Caco-2 (cell line): ENCODE measurements around the gene DAB2IP. TPM values are rescaled to one million over a fixed set of nuclear protein-coding genes. Genes with fewer than 3 reads are reported as not detected.

Source experiments
- BruUV-seq: library from RNA; stranded (reverse); fragments of 400-500 nt; replicated peaks from 2 replicates; lab custom pipeline; 2021; lab: Mats Ljungman, UMichigan
- CTCF ChIA-PET: fragments of 300-600 bp; sonication (Branson Sonifier 250); formaldehyde crosslinking; loops from one replicate; lab custom pipeline; 2022; ENCODE audit warnings: antibody characterized with exemption; lab: Charles Lee
- POLR2A ChIA-PET: fragments of 300-600 bp; sonication (Branson Sonifier 250); formaldehyde crosslinking; loops from one replicate; lab custom pipeline; 2022; ENCODE audit warnings: antibody characterized with exemption; lab: Charles Lee
- DNase-seq, 2 experiments: peaks; one replicate each; pipeline versions ENCODE4 v3.0.0 to v3.0.0-alpha.2; 2020 to 2022
- H3K27me3 ChIP-seq: replicated peaks from 2 replicates; pipeline ENCODE4 v1.6.0; 2011; ENCODE audit warnings: low read length; ENCODE audit not compliant: control insufficient read depth, insufficient read depth
- H3K36me3 ChIP-seq: 2 replicates; pipeline ENCODE4 v1.5.1; 2011; ENCODE audit warnings: low read length; ENCODE audit not compliant: control insufficient read depth, insufficient read depth
- H3K4me1 ChIP-seq: fragments of 250-450 bp; sonication (Bioruptor Pico); 2 replicates; pipeline ENCODE4 v1.5.1; 2020; ENCODE audit warnings: mild to moderate bottlenecking
- H3K4me3 ChIP-seq: 2 replicates; pipeline ENCODE4 v1.5.1; 2011; ENCODE audit warnings: low read depth, mild to moderate bottlenecking, control low read depth, low read length
- H3K9me3 ChIP-seq: fragments of 250-450 bp; sonication (Bioruptor Pico); 2 replicates; pipeline ENCODE4 v1.5.1; 2020; ENCODE audit warnings: mild to moderate bottlenecking, moderate library complexity
- H3K27ac Mint-ChIP-seq: one replicate; pipeline ENCODE4 v1.8.0; 2022; ENCODE audit warnings: mixed read lengths; ENCODE audit not compliant: unreplicated experiment
- H3K27me3 Mint-ChIP-seq: one replicate; pipeline ENCODE4 v1.8.0; 2022; ENCODE audit warnings: mixed read lengths; ENCODE audit not compliant: insufficient read depth, unreplicated experiment
- H3K36me3 Mint-ChIP-seq: one replicate; pipeline ENCODE4 v1.8.0; 2022; ENCODE audit warnings: mild to moderate bottlenecking, mixed read lengths; ENCODE audit not compliant: insufficient read depth, unreplicated experiment
- H3K4me1 Mint-ChIP-seq: one replicate; pipeline ENCODE4 v1.8.0; 2022; ENCODE audit warnings: low read depth, mixed read lengths; ENCODE audit not compliant: unreplicated experiment
- H3K4me3 Mint-ChIP-seq: one replicate; pipeline ENCODE4 v1.8.0; 2022; ENCODE audit warnings: mild to moderate bottlenecking, moderate library complexity, mixed read lengths; ENCODE audit not compliant: unreplicated experiment
- H3K9me3 Mint-ChIP-seq: one replicate; pipeline ENCODE4 v1.8.0; 2022; ENCODE audit warnings: mixed read lengths; ENCODE audit not compliant: unreplicated experiment
- CTCF ChIP-seq, 2 experiments: fragments of 200-600 bp in 1 of 2; IDR thresholded peaks; 1 replicate in 1 of 2; 2 replicates in 1 of 2; pipeline versions ENCODE4 v1.5.1 to v1.8.0; 2011 to 2022; ENCODE audit warnings: antibody characterized with exemption in 1 of 2, control low read depth in 1 of 2, inconsistent platforms in 1 of 2, low read depth in 1 of 2, low read length in 1 of 2, mild to moderate bottlenecking in 1 of 2, moderate library complexity in 1 of 2; ENCODE audit not compliant: insufficient read depth in 1 of 2, severe bottlenecking in 1 of 2, unreplicated experiment in 1 of 2
- intact Hi-C: fragments of 100-400 bp; cut with micrococcal nuclease; formaldehyde crosslinking; loops from one replicate; pipeline ENCODE4 v1.10.0; 2022; ENCODE audit not compliant: unreplicated experiment
- total RNA-seq: library from RNA; stranded (reverse); gene quantifications from 2 replicates; pipeline ENCODE4 v1.2.3, GENCODE V29; 2022

The DAB2IP gene
- total RNA-seq, 1 experiment from 2014 or later: 26.0 TPM

DNA sequence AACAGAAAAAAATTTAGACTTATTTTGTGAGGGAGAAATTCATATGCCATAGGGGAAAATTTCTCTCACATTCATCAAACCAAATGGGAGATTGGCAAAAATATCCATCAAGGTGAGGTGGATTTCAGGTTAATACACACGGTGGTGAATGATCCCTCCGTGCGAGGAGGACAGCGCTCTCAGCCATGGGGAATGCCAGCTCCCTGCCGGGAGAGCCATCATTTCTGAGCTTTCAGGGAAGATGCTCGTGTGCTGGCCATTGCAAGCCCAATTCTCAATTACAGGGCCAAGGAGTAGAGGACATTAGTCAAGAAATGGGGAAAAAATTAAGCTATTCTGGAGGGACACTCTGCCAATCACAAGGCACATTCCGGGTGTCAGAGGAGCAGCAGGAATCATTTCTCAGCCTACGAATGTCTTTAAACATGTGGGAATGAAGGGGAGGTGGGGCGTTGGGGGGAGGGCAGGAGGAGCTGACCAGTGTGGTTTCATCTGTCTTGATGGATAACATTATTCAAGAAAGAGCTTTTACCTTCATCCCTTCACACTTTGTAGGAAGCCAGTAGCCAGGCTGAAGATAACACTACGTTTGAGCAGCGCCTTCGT is 165.5 kb downstream of the DAB2IP start:
- H3K9me3 Mint-ChIP-seq: no peaks in the 10 kb centered on the region
- no peaks in the 10 kb centered on the region for H3K36me3 Mint-ChIP-seq
- H3K36me3 ChIP-seq: no peaks in the 10 kb centered on the region
- CTCF ChIA-PET: interaction anchor here (0.6 kb wide), 1 partner anchor 473 kb away, joined by 6 read pairs; no protein-coding TSS in a partner anchor
- no peaks in the 10 kb centered on the region for H3K27me3 Mint-ChIP-seq
- no peaks in the 10 kb centered on the region for H3K9me3 ChIP-seq
- no peaks in the 10 kb centered on the region for H3K27me3 ChIP-seq
- H3K4me1 ChIP-seq: peaks cover 4% of the 10 kb centered on the region; the same call in 1 of the 2 replicates
- no peak overlapping the region for H3K4me3 Mint-ChIP-seq
- no peak for TF ChIP-seq CTCF (IDR thresholded peaks at IDR 0.05; ENCODE audit: insufficient read depth in 1 of 2, low read depth in 1 of 2, low read length in 1 of 2, severe bottlenecking in 1 of 2, unreplicated experiment in 1 of 2)
- H3K4me1 Mint-ChIP-seq: no peaks in the 10 kb centered on the region
- POLR2A ChIA-PET: no interaction called here
- H3K4me3 ChIP-seq: no peak overlapping the region
- no TSS peak for BruUV-seq
- intact Hi-C loops: no loop called here
- no peak overlapping the region for H3K27ac Mint-ChIP-seq
- DNase-seq: no peak

DNA sequence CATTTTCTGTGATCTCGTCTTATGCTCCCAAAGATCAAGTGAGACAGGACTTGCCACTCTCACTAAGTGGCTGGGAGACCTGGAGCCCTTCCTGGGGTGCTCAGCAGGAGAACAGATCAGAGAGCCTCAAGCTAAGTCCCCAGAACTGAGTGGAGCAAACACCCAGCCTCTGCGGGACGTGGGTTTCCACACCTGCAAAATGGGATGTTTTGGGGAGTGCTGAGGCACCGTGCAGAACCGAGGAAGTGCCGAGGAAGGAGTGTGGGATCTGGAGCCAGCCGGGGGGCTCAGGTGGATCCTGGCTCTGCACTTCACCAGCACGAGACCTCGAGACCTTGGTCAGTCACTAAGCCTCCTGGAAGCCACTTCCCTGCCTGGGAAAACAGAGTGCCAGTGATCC is 166.0 kb downstream of the DAB2IP start:
- H3K4me3 ChIP-seq: no peak overlapping the region
- no peaks in the 10 kb centered on the region for H3K9me3 Mint-ChIP-seq
- CTCF ChIA-PET: interaction anchor here (0.6 kb wide), 1 partner anchor 472 kb away, joined by 6 read pairs; no protein-coding TSS in a partner anchor
- peaks cover 4% of the 10 kb centered on the region; the same call in 1 of the 2 replicates for H3K4me1 ChIP-seq
- no peak overlapping the region for H3K4me3 Mint-ChIP-seq
- no peak for TF ChIP-seq CTCF (IDR thresholded peaks at IDR 0.05; ENCODE audit: insufficient read depth in 1 of 2, low read depth in 1 of 2, low read length in 1 of 2, severe bottlenecking in 1 of 2, unreplicated experiment in 1 of 2)
- BruUV-seq: no TSS peak
- no peaks in the 10 kb centered on the region for H3K9me3 ChIP-seq
- H3K27me3 Mint-ChIP-seq: no peaks in the 10 kb centered on the region
- intact Hi-C loops: no loop called here
- no peaks in the 10 kb centered on the region for H3K36me3 Mint-ChIP-seq
- no peak for DNase-seq
- no peak overlapping the region for H3K27ac Mint-ChIP-seq
- POLR2A ChIA-PET: no interaction called here
- no peaks in the 10 kb centered on the region for H3K36me3 ChIP-seq
- H3K4me1 Mint-ChIP-seq: no peaks in the 10 kb centered on the region
- H3K27me3 ChIP-seq: no peaks in the 10 kb centered on the region; the same call in 1 of the 2 replicates

GRCh38 chr9:121818016-121818661 is 166.7 kb downstream of the DAB2IP start:
- TF ChIP-seq CTCF (IDR thresholded peaks at IDR 0.05; ENCODE audit: insufficient read depth in 1 of 2, low read depth in 1 of 2, low read length in 1 of 2, severe bottlenecking in 1 of 2, unreplicated experiment in 1 of 2): no peak
- Mint-ChIP-seq H3K27me3 (no peaks in the 10 kb centered on the region), H3K9me3 (no peaks in the 10 kb centered on the region), H3K4me3 (no peak overlapping the region), H3K4me1 (no peaks in the 10 kb centered on the region), H3K27ac (no peak overlapping the region), H3K36me3 (no peaks in the 10 kb centered on the region)
- Histone ChIP-seq H3K4me1 (peaks cover 4% of the 10 kb centered on the region; the same call in 1 of the 2 replicates), H3K4me3 (no peak overlapping the region), H3K9me3 (no peaks in the 10 kb centered on the region), H3K27me3 (no peaks in the 10 kb centered on the region; the same call in 1 of the 2 replicates), H3K36me3 (no peaks in the 10 kb centered on the region)
- POLR2A ChIA-PET: no interaction called here
- CTCF ChIA-PET: no interaction called here
- DNase-seq: no peak
- no TSS peak for BruUV-seq
- intact Hi-C loops: no loop called here
